Measurements from ENCODE around the gene TMEM119. TPM values are rescaled to one million over a fixed set of nuclear protein-coding genes. Genes with fewer than 3 reads are reported as not detected.

Gene TMEM119
- total and polyA plus RNA-seq, 9 of the 15 experiments (the other 6 are each of a cell fraction or from before 2014, with no cell fraction given): 0.18 TPM; not detected in 8

DNA sequence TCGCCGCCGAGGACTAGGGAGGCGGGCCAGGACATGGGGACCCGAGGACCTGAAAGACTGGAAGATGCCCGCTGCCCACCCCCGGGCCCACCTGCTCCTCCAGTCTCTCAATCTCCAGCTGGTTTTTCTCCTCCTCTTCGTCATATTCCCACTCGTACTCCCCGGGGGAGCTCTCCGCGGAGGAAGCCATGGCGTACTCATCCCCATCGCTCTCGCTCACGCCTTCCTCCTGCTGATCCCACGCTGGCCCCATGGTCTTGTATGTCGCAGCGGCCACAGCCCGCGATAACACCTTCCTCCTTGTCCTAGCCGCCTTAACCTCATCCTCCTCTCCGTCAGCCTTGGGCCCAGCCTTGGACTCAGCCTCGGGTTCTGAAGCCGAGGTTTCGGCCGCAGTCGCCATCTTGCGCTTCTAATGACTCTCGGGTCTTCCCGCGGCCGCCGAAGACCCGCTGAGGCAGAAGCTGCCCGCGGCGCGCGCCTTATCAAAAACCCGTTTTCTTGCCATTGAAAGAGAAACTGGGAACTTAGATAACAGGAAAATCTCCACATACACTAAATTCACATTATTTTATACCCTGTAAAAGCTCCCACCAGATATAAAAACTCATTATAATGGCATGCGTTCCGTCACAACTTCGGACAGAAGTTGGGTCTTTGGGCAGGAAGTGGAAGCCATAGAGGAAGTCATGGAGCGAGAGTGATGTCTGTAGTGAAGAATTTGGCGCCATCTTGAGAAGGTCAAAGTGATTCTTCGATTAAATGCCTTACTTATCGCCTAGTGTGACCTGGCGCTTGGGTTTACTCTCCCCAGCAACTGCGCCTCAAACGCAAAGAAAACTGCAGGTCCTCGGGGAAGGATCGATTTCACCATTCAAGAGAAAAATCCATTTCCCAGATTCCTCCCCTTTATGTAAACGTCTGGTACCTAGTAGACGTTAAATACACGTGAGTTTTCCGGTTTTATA lies 36.8 kb downstream of the TMEM119 start, which contains the start of gene SART3 (continued):
- TF ChIP-seq, protein P1, sequence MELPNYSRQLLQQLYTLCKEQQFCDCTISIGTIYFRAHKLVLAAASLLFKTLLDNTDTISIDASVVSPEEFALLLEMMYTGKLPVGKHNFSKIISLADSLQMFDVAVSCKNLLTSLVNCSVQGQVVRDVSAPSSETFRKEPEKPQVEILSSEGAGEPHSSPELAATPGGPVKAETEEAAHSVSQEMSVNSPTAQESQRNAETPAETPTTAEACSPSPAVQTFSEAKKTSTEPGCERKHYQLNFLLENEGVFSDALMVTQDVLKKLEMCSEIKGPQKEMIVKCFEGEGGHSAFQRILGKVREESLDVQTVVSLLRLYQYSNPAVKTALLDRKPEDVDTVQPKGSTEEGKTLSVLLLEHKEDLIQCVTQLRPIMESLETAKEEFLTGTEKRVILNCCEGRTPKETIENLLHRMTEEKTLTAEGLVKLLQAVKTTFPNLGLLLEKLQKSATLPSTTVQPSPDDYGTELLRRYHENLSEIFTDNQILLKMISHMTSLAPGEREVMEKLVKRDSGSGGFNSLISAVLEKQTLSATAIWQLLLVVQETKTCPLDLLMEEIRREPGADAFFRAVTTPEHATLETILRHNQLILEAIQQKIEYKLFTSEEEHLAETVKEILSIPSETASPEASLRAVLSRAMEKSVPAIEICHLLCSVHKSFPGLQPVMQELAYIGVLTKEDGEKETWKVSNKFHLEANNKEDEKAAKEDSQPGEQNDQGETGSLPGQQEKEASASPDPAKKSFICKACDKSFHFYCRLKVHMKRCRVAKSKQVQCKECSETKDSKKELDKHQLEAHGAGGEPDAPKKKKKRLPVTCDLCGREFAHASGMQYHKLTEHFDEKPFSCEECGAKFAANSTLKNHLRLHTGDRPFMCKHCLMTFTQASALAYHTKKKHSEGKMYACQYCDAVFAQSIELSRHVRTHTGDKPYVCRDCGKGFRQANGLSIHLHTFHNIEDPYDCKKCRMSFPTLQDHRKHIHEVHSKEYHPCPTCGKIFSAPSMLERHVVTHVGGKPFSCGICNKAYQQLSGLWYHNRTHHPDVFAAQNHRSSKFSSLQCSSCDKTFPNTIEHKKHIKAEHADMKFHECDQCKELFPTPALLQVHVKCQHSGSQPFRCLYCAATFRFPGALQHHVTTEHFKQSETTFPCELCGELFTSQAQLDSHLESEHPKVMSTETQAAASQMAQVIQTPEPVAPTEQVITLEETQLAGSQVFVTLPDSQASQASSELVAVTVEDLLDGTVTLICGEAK (IDR thresholded peaks at IDR 0.05): peak; percentile 96
- TF ChIP-seq, protein P1 (CRISPR knock-in tag; IDR thresholded peaks at IDR 0.05): no peak
- TF ChIP-seq NFRKB (IDR thresholded peaks at IDR 0.05; ENCODE audit: low read depth) (peak; percentile 99), ZNF263 (CRISPR knock-in tag; IDR thresholded peaks at IDR 0.05; ENCODE audit: borderline replicate concordance) (peak; percentile 46; the same call in 1 of the 2 replicates), ZBTB7A (IDR thresholded peaks at IDR 0.05; ENCODE audit: borderline replicate concordance, control insufficient read depth, low read depth, low read length) (0 out of 2 replicates have a peak, but pooled peaks have one; percentile 13), SUPT5H (IDR thresholded peaks at IDR 0.05) (peak; percentile 90), ETV1 (tag; conservative IDR thresholded peaks at IDR 0.05; ENCODE audit: low read depth) (peak; percentile 91), GTF2B (IDR thresholded peaks at IDR 0.05; ENCODE audit: extremely low read depth, insufficient read length) (no peak), ATF7 (IDR thresholded peaks at IDR 0.05) (peak; percentile 84), L3MBTL2 (IDR thresholded peaks at IDR 0.05) (peak; percentile 46; the same call in 1 of the 2 replicates), BRD9 (IDR thresholded peaks at IDR 0.05; ENCODE audit: low read depth, partially characterized antibody) (peak; percentile 61)
- TF ChIP-seq, protein P2, sequence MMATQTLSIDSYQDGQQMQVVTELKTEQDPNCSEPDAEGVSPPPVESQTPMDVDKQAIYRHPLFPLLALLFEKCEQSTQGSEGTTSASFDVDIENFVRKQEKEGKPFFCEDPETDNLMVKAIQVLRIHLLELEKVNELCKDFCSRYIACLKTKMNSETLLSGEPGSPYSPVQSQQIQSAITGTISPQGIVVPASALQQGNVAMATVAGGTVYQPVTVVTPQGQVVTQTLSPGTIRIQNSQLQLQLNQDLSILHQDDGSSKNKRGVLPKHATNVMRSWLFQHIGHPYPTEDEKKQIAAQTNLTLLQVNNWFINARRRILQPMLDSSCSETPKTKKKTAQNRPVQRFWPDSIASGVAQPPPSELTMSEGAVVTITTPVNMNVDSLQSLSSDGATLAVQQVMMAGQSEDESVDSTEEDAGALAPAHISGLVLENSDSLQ (IDR thresholded peaks at IDR 0.05): peak; percentile 72
- TF ChIP-seq, protein P3, sequence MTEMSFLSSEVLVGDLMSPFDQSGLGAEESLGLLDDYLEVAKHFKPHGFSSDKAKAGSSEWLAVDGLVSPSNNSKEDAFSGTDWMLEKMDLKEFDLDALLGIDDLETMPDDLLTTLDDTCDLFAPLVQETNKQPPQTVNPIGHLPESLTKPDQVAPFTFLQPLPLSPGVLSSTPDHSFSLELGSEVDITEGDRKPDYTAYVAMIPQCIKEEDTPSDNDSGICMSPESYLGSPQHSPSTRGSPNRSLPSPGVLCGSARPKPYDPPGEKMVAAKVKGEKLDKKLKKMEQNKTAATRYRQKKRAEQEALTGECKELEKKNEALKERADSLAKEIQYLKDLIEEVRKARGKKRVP (CRISPR knock-in tag; IDR thresholded peaks at IDR 0.05): no peak
